Renal cortex interstitium (tissue), 15 donors: Measurements from ENCODE around the gene ZNF595. TPM values are rescaled to one million over a fixed set of nuclear protein-coding genes. Genes with fewer than 3 reads are reported as not detected.
"Not testable (repeated sequence)": the region's sequence is repeated elsewhere in the genome, so short reads cannot be mapped to it uniquely, and the experiment has no call there.

Source experiments
- DNase-seq, 11 donors: peaks; one replicate each; pipeline ENCODE4 v3.0.0-alpha.2; 2013; ENCODE audit warnings: low read depth in 9 of 11, low spot score in 4 of 11; ENCODE audit errors: extremely low read depth in 1 of 11
- long read RNA-seq, 16 experiments: transcript quantifications; one replicate each; lab custom pipeline, GENCODE V29; 2026
- polyA plus RNA-seq, 3 donors: library from polyadenylated mRNA; unstranded; fragments of 120-200 nt; gene quantifications; one replicate each; pipeline ENCODE4 v1.2.1, GENCODE V29; 2013; ENCODE audit not compliant: insufficient read length in 3 of 3

ZNF595 gene
- 10 to 100 TPM; 16.0 to 17.4 (median 16.4) TPM for polyA plus RNA-seq
- long read RNA-seq, donor 1, transcript ZNF595-205 (4 exons, 2,911 nt), result major isoform, 6 of 8 reads
- long read RNA-seq, donor 1, partial matches to known transcripts, result 0 of 8 reads
- long read RNA-seq, donor 1, other reads (novel, unspliced or antisense), result 0 of 8 reads
- long read RNA-seq, donor 2, transcript ZNF595-205 (4 exons, 2,911 nt), result major isoform, 5 of 5 reads
- long read RNA-seq, donor 2, partial matches to known transcripts, result 0 of 5 reads
- long read RNA-seq, donor 2, other reads (novel, unspliced or antisense), result 0 of 5 reads
- long read RNA-seq, donor 3, transcript ZNF595-205 (4 exons, 2,911 nt), result major isoform, 11 of 14 reads
- long read RNA-seq, donor 3, partial matches to known transcripts, result 0 of 14 reads
- long read RNA-seq, donor 3, other reads (novel, unspliced or antisense), result 0 of 14 reads
- long read RNA-seq, donor 4, partial matches to known transcripts, result 0 of 5 reads
- long read RNA-seq, donor 4, other reads (novel, unspliced or antisense), result 0 of 5 reads
- long read RNA-seq, donor 5, result 0 reads
- long read RNA-seq, donor 6, transcript ZNF595-205 (4 exons, 2,911 nt), result major isoform, 5 of 7 reads
- long read RNA-seq, donor 6, partial matches to known transcripts, result 0 of 7 reads
- long read RNA-seq, donor 6, other reads (novel, unspliced or antisense), result 0 of 7 reads
- long read RNA-seq, donor 7, transcript ZNF595-205 (4 exons, 2,911 nt), result major isoform, 6 of 9 reads
- long read RNA-seq, donor 7, partial matches to known transcripts, result 0 of 9 reads
- long read RNA-seq, donor 7, other reads (novel, unspliced or antisense), result 0 of 9 reads
- long read RNA-seq, donor 8, result 0 reads
- long read RNA-seq, donor 9, transcript ZNF595-202 (4 exons, 1,072 nt), result major isoform, 9 of 16 reads
- long read RNA-seq, donor 9, partial matches to known transcripts, result 0 of 16 reads
- long read RNA-seq, donor 9, other reads (novel, unspliced or antisense), result 0 of 16 reads
- long read RNA-seq, donor 10, transcript ZNF595-205 (4 exons, 2,911 nt), result major isoform, 8 of 11 reads
- long read RNA-seq, donor 10, partial matches to known transcripts, result 0 of 11 reads
- long read RNA-seq, donor 10, other reads (novel, unspliced or antisense), result 0 of 11 reads
- long read RNA-seq, donor 11, partial matches to known transcripts, result 0 of 5 reads
- long read RNA-seq, donor 11, other reads (novel, unspliced or antisense), result 0 of 5 reads
- long read RNA-seq, donor 12, partial matches to known transcripts, result 0 of 3 reads
- long read RNA-seq, donor 12, other reads (novel, unspliced or antisense), result 0 of 3 reads
- long read RNA-seq, donor 13, result 0 reads
- long read RNA-seq, donor 14, transcript ZNF595-202 (4 exons, 1,072 nt), result major isoform, 13 of 21 reads
- long read RNA-seq, donor 14, transcript ZNF595-205 (4 exons, 2,911 nt), result minor isoform, 5 of 21 reads
- long read RNA-seq, donor 14, partial matches to known transcripts, result 0 of 21 reads
- long read RNA-seq, donor 14, other reads (novel, unspliced or antisense), result 0 of 21 reads
- long read RNA-seq, donor 15, partial matches to known transcripts, result 0 of 2 reads
- long read RNA-seq, donor 15, other reads (novel, unspliced or antisense), result 0 of 2 reads
- long read RNA-seq, donor 16, transcript ZNF595-205 (4 exons, 2,911 nt), result major isoform, 11 of 15 reads
- long read RNA-seq, donor 16, partial matches to known transcripts, result 0 of 15 reads
- long read RNA-seq, donor 16, other reads (novel, unspliced or antisense), result 0 of 15 reads

- not testable (repeated sequence) for DNase-seq
Measured at GRCh38 chr4:52804-53479, at the start of gene ZNF595. TSS of gene ZNF595 (plus strand) at chr4:53321. CDS start at chr4:53489, 168 bp downstream.

- peak in 1 of 11 donors; percentile 0 for DNase-seq
Measured at GRCh38 chr4:9937-10870, 42.9 kb upstream of the ZNF595 start.

GRCh38 chr4:11095-11815 is 41.9 kb upstream of the ZNF595 start:
- not testable (repeated sequence) for DNase-seq

GRCh38 chr4:11816-12417 is 41.2 kb upstream of the ZNF595 start:
- DNase-seq, result not testable (repeated sequence)

- DNase-seq, result not testable (repeated sequence)
Measured at GRCh38 chr4:18128-18527, 35.0 kb upstream of the ZNF595 start.

- DNase-seq, result not testable (repeated sequence)
Measured at GRCh38 chr4:18589-18988, 34.5 kb upstream of the ZNF595 start.

- not testable (repeated sequence) for DNase-seq
Measured at GRCh38 chr4:22882-23281, 30.2 kb upstream of the ZNF595 start.

- DNase-seq, result not testable (repeated sequence)
Measured at GRCh38 chr4:24359-24758, 28.8 kb upstream of the ZNF595 start.

GRCh38 chr4:27501-27900 is 25.6 kb upstream of the ZNF595 start:
- DNase-seq, result not testable (repeated sequence)

GRCh38 chr4:28767-29542 is 24.2 kb upstream of the ZNF595 start:
- DNase-seq, result not testable (repeated sequence)

GRCh38 chr4:33314-33713 is 19.8 kb upstream of the ZNF595 start:
- not testable (repeated sequence) for DNase-seq

- not testable (repeated sequence) for DNase-seq
Measured at GRCh38 chr4:36559-37415, 16.3 kb upstream of the ZNF595 start.

- not testable (repeated sequence) for DNase-seq
Measured at GRCh38 chr4:38202-38601, 14.9 kb upstream of the ZNF595 start.

- not testable (repeated sequence) for DNase-seq
Measured at GRCh38 chr4:43375-43774, 9.7 kb upstream of the ZNF595 start.
